ENCODE results near the gene B4GALT2. TPM values are rescaled to one million over a fixed set of nuclear protein-coding genes. Genes with fewer than 3 reads are reported as not detected.
A peak's percentile ranks its signal among the peaks of the same experiment; 100 is the strongest.

B4GALT2 gene
- total and polyA plus RNA-seq, 9 of the 15 experiments (the other 6 are each of a cell fraction or from before 2014, with no cell fraction given): 1.3 to 86.8 (median 43.8) TPM

DNA sequence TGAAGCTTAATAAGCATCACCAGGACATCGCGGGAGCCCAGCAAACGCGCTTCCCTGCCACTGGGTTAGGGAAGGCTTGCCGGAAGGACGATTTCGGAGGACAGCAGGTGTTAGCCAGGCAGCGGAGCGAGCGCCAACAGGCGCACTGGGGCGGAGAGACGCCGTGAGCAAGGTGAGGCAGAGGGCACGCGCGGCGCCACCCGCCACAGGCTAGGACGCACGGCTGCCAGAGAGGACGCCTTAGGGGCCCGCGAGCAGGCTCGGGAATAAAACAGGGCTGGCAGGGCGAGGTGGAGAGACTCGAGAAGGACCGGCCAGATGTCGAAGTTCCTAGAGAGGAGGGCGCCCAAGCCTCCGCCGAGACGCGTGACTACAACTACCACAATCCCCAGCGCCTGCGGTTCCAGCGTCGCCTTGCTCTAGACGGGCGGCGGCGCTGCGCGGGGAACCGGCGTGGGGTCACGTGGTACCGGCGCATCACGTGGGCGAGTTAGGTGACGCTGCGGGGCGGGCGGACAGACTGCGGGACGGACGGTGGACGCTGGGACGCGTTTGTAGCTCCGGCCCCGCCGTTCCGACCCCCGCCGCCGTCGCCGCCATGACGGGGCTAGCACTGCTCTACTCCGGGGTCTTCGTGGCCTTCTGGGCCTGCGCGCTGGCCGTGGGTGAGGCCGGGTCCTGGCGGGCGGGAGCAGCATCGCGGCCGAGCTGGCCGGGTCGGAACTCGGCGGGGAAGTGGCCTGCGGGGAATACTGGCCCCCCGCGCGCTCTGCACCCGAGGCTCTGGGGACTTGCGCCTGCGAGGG is 4.4 kb upstream of the B4GALT2 start, which contains the start of gene ATP6V0B (continued):
- TF ChIP-seq, protein P1, sequence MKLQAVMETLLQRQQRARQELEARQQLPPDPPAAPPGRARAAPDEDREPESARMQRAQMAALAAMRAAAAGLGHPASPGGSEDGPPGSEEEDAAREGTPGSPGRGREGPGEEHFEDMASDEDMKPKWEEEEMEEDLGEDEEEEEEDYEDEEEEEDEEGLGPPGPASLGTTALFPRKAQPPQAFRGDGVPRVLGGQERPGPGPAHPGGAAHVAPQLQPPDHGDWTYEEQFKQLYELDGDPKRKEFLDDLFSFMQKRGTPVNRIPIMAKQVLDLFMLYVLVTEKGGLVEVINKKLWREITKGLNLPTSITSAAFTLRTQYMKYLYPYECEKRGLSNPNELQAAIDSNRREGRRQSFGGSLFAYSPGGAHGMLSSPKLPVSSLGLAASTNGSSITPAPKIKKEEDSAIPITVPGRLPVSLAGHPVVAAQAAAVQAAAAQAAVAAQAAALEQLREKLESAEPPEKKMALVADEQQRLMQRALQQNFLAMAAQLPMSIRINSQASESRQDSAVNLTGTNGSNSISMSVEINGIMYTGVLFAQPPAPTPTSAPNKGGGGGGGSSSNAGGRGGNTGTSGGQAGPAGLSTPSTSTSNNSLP (IDR thresholded peaks at IDR 0.05; ENCODE audit: borderline replicate concordance, low read depth, low read length): no peak
- TF ChIP-seq MBD1 (CRISPR knock-in tag; IDR thresholded peaks at IDR 0.05) (no peak), SMARCA5 (IDR thresholded peaks at IDR 0.05) (no peak; the same call in 1 of the 2 replicates), CBFA2T2 (conservative IDR thresholded peaks at IDR 0.05) (peak; percentile 99), GATAD2B (IDR thresholded peaks at IDR 0.05; ENCODE audit: borderline replicate concordance) (no peak), MXI1 (IDR thresholded peaks at IDR 0.05; ENCODE audit: low read depth, low read length) (no peak), SAFB (IDR thresholded peaks at IDR 0.05; ENCODE audit: borderline replicate concordance, low read depth, low read length) (0 out of 2 replicates have a peak, but pooled peaks have one; percentile 48), MCM7 (IDR thresholded peaks at IDR 0.05) (no peak), ATF1 (CRISPR knock-in tag; IDR thresholded peaks at IDR 0.05) (peak; percentile 93), ATF1 (tag; IDR thresholded peaks at IDR 0.05) (peak; percentile 98), NBN (IDR thresholded peaks at IDR 0.05; ENCODE audit: low read depth) (0 out of 2 replicates have a peak, but pooled peaks have one; percentile 8), KDM5B (IDR thresholded peaks at IDR 0.05; ENCODE audit: insufficient replicate concordance, low read depth, low read length) (peak; percentile 61), ZNF655 (CRISPR knock-in tag; IDR thresholded peaks at IDR 0.05) (no peak), SP1 (CRISPR knock-in tag; IDR thresholded peaks at IDR 0.05) (peak; percentile 94), ZBED1 (IDR thresholded peaks at IDR 0.05) (no peak), ARID1B (IDR thresholded peaks at IDR 0.05) (no peak), TEAD4 (IDR thresholded peaks at IDR 0.05; ENCODE audit: low read length) (no peak), TEAD4 (CRISPR knock-in tag; IDR thresholded peaks at IDR 0.05; ENCODE audit: borderline replicate concordance) (no peak)
- TF ChIP-seq, protein P2, sequence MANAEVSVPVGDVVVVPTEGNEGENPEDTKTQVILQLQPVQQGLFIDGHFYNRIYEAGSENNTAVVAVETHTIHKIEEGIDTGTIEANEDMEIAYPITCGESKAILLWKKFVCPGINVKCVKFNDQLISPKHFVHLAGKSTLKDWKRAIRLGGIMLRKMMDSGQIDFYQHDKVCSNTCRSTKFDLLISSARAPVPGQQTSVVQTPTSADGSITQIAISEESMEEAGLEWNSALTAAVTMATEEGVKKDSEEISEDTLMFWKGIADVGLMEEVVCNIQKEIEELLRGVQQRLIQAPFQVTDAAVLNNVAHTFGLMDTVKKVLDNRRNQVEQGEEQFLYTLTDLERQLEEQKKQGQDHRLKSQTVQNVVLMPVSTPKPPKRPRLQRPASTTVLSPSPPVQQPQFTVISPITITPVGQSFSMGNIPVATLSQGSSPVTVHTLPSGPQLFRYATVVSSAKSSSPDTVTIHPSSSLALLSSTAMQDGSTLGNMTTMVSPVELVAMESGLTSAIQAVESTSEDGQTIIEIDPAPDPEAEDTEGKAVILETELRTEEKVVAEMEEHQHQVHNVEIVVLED (CRISPR knock-in tag; IDR thresholded peaks at IDR 0.05): peak; percentile 99
- TF ChIP-seq, protein P3, sequence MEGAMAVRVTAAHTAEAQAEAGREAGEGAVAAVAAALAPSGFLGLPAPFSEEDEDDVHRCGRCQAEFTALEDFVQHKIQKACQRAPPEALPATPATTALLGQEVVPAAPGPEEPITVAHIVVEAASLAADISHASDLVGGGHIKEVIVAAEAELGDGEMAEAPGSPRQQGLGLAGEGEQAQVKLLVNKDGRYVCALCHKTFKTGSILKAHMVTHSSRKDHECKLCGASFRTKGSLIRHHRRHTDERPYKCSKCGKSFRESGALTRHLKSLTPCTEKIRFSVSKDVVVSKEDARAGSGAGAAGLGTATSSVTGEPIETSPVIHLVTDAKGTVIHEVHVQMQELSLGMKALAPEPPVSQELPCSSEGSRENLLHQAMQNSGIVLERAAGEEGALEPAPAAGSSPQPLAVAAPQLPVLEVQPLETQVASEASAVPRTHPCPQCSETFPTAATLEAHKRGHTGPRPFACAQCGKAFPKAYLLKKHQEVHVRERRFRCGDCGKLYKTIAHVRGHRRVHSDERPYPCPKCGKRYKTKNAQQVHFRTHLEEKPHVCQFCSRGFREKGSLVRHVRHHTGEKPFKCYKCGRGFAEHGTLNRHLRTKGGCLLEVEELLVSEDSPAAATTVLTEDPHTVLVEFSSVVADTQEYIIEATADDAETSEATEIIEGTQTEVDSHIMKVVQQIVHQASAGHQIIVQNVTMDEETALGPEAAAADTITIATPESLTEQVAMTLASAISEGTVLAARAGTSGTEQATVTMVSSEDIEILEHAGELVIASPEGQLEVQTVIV (CRISPR knock-in tag; IDR thresholded peaks at IDR 0.05; ENCODE audit: borderline replicate concordance): no peak

Data from K562 (cell line).